ENCODE data around the gene TMA16.

The TMA16 gene

DNA sequence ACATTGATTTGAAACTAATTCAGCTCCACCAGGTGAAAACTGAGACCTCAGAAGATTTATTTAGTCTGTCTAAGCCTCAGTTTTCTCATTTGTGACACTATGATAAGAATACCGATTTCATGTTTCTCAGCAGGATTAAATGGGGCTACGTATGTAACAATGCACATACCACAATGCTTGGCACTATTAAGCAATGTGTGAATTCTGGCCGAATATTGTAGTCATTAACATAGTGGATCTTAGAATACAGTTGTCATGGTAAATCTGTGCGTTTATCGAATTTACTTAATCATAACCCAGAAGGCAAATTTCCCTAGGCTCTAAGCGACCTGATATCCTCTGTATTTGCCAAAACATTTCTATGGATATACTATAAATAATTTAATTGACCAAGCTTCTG lies 69.1 kb downstream of the TMA16 start:
- DNase-seq (ENCODE audit: low read depth), result no peak

DNA sequence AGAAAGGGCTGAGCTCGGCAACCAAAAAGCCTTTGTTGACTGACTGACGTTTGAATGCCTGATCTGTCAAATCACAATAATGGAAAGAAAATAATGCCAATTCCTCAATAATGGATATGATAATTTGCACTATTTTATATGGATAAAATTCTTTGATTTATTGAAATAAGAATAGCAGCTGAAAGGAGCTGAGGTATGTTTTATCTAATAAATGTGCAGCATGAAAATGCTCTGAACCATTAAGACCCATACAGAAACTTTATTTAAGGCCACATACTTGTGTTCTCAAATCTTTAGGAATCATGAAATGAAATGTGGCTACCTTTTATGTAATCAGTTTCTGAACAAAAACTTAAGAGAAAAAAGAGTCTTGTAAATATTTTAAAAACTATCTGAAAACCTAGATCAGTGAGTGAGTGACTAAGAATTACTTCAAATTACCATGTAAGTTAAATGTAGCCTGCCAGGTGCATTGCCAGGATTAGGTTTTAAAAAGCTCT lies 69.8 kb downstream of the TMA16 start:
- no peak for DNase-seq (ENCODE audit: low read depth)

DNA sequence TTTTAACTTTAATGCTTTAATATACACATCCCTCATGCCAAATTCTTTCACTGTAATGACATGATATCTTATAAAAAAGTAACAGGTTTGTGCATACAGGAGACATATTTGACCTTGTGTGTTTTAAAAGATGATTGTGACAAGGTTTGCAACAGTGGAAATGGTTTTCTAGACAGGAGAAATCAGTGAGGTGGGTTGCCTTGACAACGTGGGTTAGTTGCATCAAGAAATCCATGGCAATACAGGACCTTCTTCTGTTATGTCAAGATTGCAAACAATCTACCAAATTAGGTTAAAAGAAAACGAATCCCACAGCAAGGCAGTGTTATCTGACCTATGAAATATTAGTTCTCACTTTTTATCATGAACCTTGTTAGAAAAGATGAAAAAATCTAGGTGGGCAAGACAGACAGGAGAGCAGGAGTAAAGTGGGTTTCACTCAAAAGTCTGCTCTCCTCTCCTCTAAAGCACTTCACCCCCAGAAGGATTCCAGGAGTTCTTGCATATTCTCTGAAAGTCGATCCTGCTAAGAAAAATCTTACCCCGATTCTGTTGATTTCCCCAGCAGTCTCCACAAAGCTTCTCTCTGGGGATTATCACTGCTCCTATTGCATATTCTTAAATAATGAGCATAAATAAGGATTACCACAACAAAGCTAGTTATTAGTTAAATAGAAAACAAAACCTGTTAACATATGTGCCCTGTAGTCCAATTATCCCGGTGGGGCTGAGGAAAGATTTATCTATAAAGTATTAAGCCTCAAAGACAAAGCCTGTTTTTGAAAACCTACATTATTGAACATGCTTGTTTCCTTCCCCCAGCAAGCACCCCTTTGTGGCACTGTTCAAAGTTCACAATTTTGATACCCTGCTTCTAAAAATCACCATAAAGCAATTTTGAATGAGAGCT lies 71.0 kb downstream of the TMA16 start:
- DNase-seq (ENCODE audit: low read depth), result no peak

DNA sequence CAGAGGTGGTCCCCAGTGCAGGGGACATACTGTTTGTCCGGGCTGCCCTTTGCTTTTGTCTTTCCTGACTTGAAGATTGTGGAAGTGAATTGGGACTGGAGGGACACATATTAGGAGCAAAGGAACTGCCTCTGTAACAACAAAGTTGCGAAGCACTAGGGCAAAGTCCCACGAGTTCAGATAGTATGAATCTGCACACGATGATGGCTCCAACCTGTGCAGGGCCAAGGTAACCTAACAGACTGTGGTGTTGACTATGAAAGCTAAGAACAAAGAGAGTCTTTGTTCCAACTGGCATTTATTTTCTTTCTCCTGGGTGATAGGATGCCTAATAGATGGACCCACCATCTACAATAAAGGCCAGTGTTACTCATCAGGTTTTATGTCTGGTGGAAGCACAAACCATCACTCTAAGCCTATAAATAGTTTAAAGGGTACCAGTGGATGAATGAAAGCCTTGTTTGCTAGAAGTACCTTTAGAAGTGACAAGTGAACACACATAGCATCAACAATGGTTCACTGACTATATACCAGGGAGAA lies 71.8 kb downstream of the TMA16 start:
- no peak for DNase-seq (ENCODE audit: low read depth)

DNA sequence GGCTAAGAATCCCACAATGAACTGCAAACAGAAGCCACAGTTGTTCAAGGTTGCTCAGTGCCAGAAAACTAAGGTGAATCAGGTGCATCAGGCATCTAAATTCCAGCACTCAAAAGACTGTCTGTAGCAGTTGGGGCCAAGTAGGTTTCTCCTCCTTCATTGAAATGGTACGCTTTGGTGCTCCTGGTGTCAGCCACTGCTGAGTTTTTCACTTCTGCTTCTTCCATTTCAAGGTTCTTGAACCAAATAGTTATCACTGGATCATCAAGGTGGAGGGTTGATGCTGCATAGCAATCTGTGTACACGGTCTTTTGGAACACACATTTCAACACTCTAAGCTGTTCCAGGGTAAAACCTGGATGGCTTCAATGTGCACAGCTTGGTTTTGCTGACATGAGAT lies 74.4 kb downstream of the TMA16 start:
- no peak for DNase-seq (ENCODE audit: low read depth)

Data from HS-5 (cell line).